HG03066 (cell line): ENCODE measurements around the gene CYP2B6.
"Not testable (repeated sequence)": the region's sequence is repeated elsewhere in the genome, so short reads cannot be mapped to it uniquely, and the experiment has no call there.

ENCODE experiments used
- ATAC-seq: cut with Tn5 transposase; IDR thresholded peaks from one replicate; pipeline ENCODE4 v1.9.1; 2021; ENCODE audit warnings: low read depth; ENCODE audit not compliant: unreplicated experiment

Gene CYP2B6

GRCh38 chr19:41029524-41030432, 38.7 kb downstream of the CYP2B6 start:
- ATAC-seq: no peak

- no peak for ATAC-seq
These were observed 39.6 kb downstream of the CYP2B6 start for GRCh38 chr19:41030651-41031050.

GRCh38 chr19:41031916-41032315, 40.8 kb downstream of the CYP2B6 start:
- ATAC-seq: no peak

DNA sequence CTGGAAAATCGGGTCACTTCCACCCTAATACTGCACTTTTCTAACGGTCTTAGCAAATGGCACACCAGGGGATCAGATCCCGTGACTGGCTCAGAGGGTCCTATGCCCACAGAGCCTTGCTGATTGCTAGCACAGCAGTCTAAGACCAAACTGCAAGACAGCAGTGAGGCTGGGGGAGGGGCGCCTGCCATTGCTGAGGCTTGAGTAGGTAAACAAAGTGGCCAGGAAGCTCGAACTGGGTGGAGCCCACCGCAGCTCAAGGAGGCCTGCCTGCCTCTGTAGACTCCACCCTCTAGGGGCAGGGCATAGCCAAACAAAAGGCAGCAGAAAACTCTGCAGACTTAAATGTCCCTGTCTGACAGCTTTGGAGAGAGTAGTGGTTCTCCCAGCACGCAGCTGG, 42.2 kb downstream of the CYP2B6 start:
- not testable (repeated sequence) for ATAC-seq

DNA sequence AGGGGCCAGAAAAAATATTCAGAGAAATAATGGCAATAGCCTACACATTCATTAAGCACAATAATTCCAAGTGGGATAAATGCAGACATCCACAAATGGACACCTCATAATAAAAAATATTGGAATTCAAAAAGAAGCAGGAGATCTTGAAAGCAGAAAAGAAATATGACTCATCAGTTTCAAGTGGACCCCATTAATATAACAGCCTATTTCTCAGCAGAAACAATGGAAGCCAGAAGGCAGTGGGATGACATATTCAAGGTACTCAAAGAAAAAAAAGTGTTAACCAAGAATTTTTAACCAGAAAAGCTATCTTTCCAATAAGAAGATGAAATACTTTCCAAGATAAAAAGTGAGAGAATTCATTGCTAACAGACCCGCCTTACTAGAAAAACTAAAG, 48.7 kb downstream of the CYP2B6 start:
- no peak for ATAC-seq

DNA sequence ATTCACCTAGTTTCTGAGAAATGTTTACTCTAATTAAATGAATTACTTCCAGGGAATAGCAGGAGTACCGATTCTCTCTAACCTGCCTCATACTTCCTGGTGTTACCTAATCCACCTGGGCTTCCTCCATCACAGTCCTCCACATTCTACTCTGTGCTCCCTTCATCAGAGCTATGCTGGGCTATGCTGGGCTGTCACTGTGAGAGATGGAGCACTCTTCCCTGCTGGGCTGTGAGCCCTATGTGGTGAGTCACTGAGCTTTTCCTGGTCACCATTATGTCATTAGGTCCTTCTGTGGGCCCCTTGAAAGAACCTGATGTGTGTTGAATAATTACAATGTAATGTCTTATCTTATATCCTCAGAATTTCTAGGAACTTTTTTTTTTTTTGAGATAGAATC, 54.0 kb downstream of the CYP2B6 start:
- not testable (repeated sequence) for ATAC-seq

DNA sequence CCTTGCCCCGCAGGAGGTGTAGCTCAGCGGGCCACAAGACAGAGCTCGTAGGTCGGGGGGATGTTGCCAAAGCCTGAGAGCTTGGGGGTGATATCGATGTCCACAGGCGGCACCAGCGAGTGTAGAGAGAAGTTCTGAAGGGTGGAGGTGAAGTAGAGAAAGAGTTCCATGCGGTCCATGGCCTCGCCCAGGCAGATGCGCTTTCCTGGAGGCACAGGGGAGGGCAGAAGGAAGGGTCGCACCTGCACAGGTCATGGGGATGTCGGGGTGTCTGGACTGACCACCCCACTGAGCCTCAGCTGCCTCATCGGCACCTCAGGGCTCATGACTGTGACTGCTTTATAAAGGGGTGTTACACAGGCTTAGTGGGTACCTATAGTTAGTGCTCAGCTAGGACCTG, 59.3 kb downstream of the CYP2B6 start:
- no peak for ATAC-seq

- ATAC-seq: not testable (repeated sequence)
These were observed 61.1 kb downstream of the CYP2B6 start for GRCh38 chr19:41052162-41052561.

DNA sequence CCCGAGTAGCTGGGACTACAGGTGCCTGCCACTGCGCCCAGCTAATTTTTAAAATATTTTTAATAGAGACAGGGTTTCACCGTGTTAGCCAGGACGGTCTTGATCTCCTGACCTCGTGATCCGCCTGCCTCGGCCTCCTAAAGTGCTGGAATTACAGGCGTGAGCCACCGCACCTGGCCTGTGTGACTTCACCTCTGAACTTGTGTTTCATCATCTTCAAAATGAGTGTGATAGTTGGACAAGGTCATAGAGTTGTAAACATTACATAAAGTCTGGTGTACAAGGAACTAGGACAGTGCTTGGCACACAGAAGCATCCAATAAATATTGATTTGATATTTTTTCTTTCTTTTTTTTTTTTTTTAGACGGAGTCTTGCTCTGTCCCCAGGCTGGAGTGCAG, 62.2 kb downstream of the CYP2B6 start:
- ATAC-seq: not testable (repeated sequence)

- no peak for ATAC-seq
These were observed 74.0 kb downstream of the CYP2B6 start for GRCh38 chr19:41064974-41065569.
